NB4 (cell line): ENCODE data around the gene NYAP2.

Source experiments
- CTCF ChIP-seq: IDR thresholded peaks from one replicate; pipeline ENCODE4 v1.5.1; 2012; ENCODE audit warnings: low read depth, low read length
- MAX ChIP-seq: IDR thresholded peaks from 2 replicates; pipeline ENCODE4 v1.6.1; 2011; ENCODE audit warnings: low read depth, low read length
- MYC ChIP-seq: IDR thresholded peaks from 2 replicates; pipeline ENCODE4 v1.6.1; 2011; ENCODE audit warnings: low read depth, low read length
- POLR2A ChIP-seq: IDR thresholded peaks from 2 replicates; pipeline ENCODE4 v1.6.1; 2011; ENCODE audit warnings: mild to moderate bottlenecking; ENCODE audit not compliant: insufficient read length; ENCODE audit errors: extremely low read depth

GRCh38 chr2:225454412-225454811 is 54.9 kb downstream of the NYAP2 start:
- TF ChIP-seq CTCF (no peak), POLR2A (no peak), MAX (no peak), MYC (no peak)
